ENCODE results near the gene TFB1M.

- no peak for TF ChIP-seq CTCF (IDR thresholded peaks at IDR 0.05)
- TF ChIP-seq EP300 (IDR thresholded peaks at IDR 0.05; ENCODE audit: low read depth) = no peak
- no peak for TF ChIP-seq POLR2A (IDR thresholded peaks at IDR 0.05)
These were observed 100.5 kb downstream of the TFB1M start for GRCh38 chr6:155213611-155214372.

Measured in transverse colon (tissue), 3 donors.